ENCODE measurements around the gene RAD51B. TPM values are rescaled to one million over a fixed set of nuclear protein-coding genes. Genes with fewer than 3 reads are reported as not detected.

The RAD51B gene
- total RNA-seq, 1 experiment from 2014 or later = 20.0 TPM

GRCh38 chr14:68331426-68331825 is 511.8 kb downstream of the RAD51B start:
- TF ChIP-seq FOSL1 (IDR thresholded peaks at IDR 0.05; ENCODE audit: low read depth) (no peak), EZH2phosphoT487 (IDR thresholded peaks at IDR 0.05; ENCODE audit: borderline replicate concordance) (no peak), ZBTB33 (IDR thresholded peaks at IDR 0.05; ENCODE audit: extremely low read depth, insufficient replicate concordance, low read length) (no peak), ZNF274 (IDR thresholded peaks at IDR 0.05; ENCODE audit: low read depth, low read length) (no peak), SIN3A (IDR thresholded peaks at IDR 0.05; ENCODE audit: low read depth) (no peak), RAD21 (IDR thresholded peaks at IDR 0.05; ENCODE audit: low read depth) (no peak), CBX3 (IDR thresholded peaks at IDR 0.05; ENCODE audit: low read depth) (no peak), ELF1 (IDR thresholded peaks at IDR 0.05; ENCODE audit: borderline replicate concordance, low read depth) (no peak), REST (IDR thresholded peaks at IDR 0.05; ENCODE audit: low read depth) (no peak), SRF (IDR thresholded peaks at IDR 0.05; ENCODE audit: low read depth) (no peak), YY1 (IDR thresholded peaks at IDR 0.05; ENCODE audit: extremely low read depth, insufficient replicate concordance, low read depth, low read length) (no peak)
- ATAC-seq (no peak), DNase-seq (ENCODE audit: low read depth, low spot score) (no peak)
- no peak overlapping the region for H3K9ac ChIP-seq (ENCODE audit: low read length)
- H3K4me1 ChIP-seq (ENCODE audit: control insufficient read depth in 1 of 2, insufficient read depth in 2 of 2, low read length in 2 of 2) = no peaks in the 10 kb centered on the region
- no peaks in the 10 kb centered on the region for H3K27me3 ChIP-seq (ENCODE audit: insufficient read depth, low read length)
- H3K4me3 ChIP-seq (replicated peaks in 1 of 2; ENCODE audit: low read depth in 1 of 2, low read length in 2 of 2) = no peak overlapping the region
- no peaks in the 10 kb centered on the region for H4K20me1 ChIP-seq (ENCODE audit: insufficient read depth)
- BruUV-seq (replicated peaks) = no TSS peak
- intact Hi-C loops (cut with micrococcal nuclease) = no loop called here
- no peaks in the 10 kb centered on the region for H3K9me2 ChIP-seq (ENCODE audit: insufficient read depth)
- ChIA-PET CTCF (no interaction called here), RAD21 (ENCODE audit: low non-redundant PET in 1 of 2, low total read pairs in 2 of 2, uncharacterized antibody in 2 of 2, unreplicated experiment in 2 of 2) (no interaction called here), POLR2A (no interaction called here)
- no peaks in the 10 kb centered on the region for H3K79me2 ChIP-seq (ENCODE audit: insufficient read depth, low read length)
- H3K27ac ChIP-seq (ENCODE audit: low read depth, low read length) = no peak overlapping the region
- H3K9me3 ChIP-seq (ENCODE audit: control insufficient read depth in 1 of 2, insufficient read depth in 1 of 2, low read depth in 1 of 2, low read length in 2 of 2) = no peaks in the 10 kb centered on the region
- no peak overlapping the region for H3K4me2 ChIP-seq (ENCODE audit: low read length)
- no peaks in the 10 kb centered on the region for H3K36me3 ChIP-seq (ENCODE audit: control insufficient read depth in 1 of 2, insufficient read depth in 2 of 2, low read length in 2 of 2)
- no peak overlapping the region for H2AFZ ChIP-seq (ENCODE audit: low read depth, low read length, poor library complexity, severe bottlenecking)

Data from HCT116 (cell line).